GM12878 (cell line): Measurements from ENCODE around the gene PRR22. TPM values are rescaled to one million over a fixed set of nuclear protein-coding genes. Genes with fewer than 3 reads are reported as not detected.

Experiments used
- ATAC-seq: fragments of 200-7000 bp; cut with Tn5 transposase; 3 replicates; pipeline ENCODE4 v1.9.1; 2020; ENCODE audit warnings: mild to moderate bottlenecking, moderate library complexity
- BruUV-seq: library from RNA; stranded (reverse); fragments of 400-500 nt; replicated peaks from 2 replicates; lab custom pipeline; 2021; lab: Mats Ljungman, UMichigan
- CTCF ChIA-PET: fragments of 300-600 bp; sonication (Branson Sonifier 250); formaldehyde crosslinking; extraction: SDS; loops from one replicate; lab custom pipeline; 2021; ENCODE audit warnings: inconsistent platforms; lab: Yijun Ruan, JAX
- POLR2A ChIA-PET: fragments of 350-600 bp; formaldehyde crosslinking; extraction: SDS; loops from one replicate; lab custom pipeline; 2021; ENCODE audit warnings: inconsistent platforms; lab: Charles Lee
- RAD21 ChIA-PET: fragments of 300-600 bp; sonication (Branson Sonifier 250); formaldehyde crosslinking; loops from one replicate; lab custom pipeline; 2023; ENCODE audit warnings: antibody characterized with exemption; ENCODE audit not compliant: unreplicated experiment; lab: Charles Lee
- SMC1A ChIA-PET: fragments of 300-600 bp; sonication (Branson Sonifier 250); formaldehyde crosslinking; loops from one replicate; lab custom pipeline; 2023; ENCODE audit not compliant: unreplicated experiment, uncharacterized antibody; lab: Charles Lee
- DNase-seq: peaks from one replicate; pipeline ENCODE4 v3.0.0-alpha.2; 2011; ENCODE audit warnings: low read depth, low spot score
- FAIRE-seq: peaks from 3 replicates; lab custom pipeline; 2011; peaks lifted over from hg19 to GRCh38; lab: Jason Lieb, UNC
- H2AFZ ChIP-seq: 2 replicates; pipeline ENCODE4 v1.6.0; 2011; ENCODE audit warnings: low read depth, low read length, control low read depth; ENCODE audit not compliant: control insufficient read depth
- H3K27ac ChIP-seq: 2 replicates; pipeline ENCODE4 v1.5.1; 2011; ENCODE audit warnings: control low read depth; ENCODE audit not compliant: control insufficient read depth, insufficient read depth
- H3K27me3 ChIP-seq, 2 experiments: replicated peaks in 1 of 2; 2 replicates each; pipeline versions ENCODE4 v1.6.0 to v1.6.1; 2011; ENCODE audit warnings: low read length in 1 of 2; ENCODE audit not compliant: control insufficient read depth in 2 of 2, insufficient read depth in 2 of 2
- H3K36me3 ChIP-seq, 2 experiments: 2 replicates each; pipeline ENCODE4 v1.5.1; 2011; ENCODE audit warnings: low read length in 1 of 2; ENCODE audit not compliant: control insufficient read depth in 2 of 2, insufficient read depth in 2 of 2
- H3K4me1 ChIP-seq: 2 replicates; pipeline ENCODE4 v1.6.1; 2011; ENCODE audit warnings: mild to moderate bottlenecking, low read length, moderate library complexity, mixed read lengths; ENCODE audit not compliant: control insufficient read depth, insufficient read depth
- H3K4me2 ChIP-seq: 2 replicates; pipeline ENCODE4 v1.6.0; 2011; ENCODE audit warnings: control low read depth; ENCODE audit not compliant: control insufficient read depth, insufficient read depth
- H3K4me3 ChIP-seq: fragments of 200-600 bp; sonication (generic); 2 replicates; pipeline ENCODE4 v1.5.1; 2016
- H3K79me2 ChIP-seq: 2 replicates; pipeline ENCODE4 v1.6.0; 2011; ENCODE audit warnings: low read length; ENCODE audit not compliant: control insufficient read depth, insufficient read depth
- H3K9ac ChIP-seq: 2 replicates; pipeline ENCODE4 v1.8.0; 2011; ENCODE audit warnings: low read length, control low read depth, mixed read lengths; ENCODE audit not compliant: control insufficient read depth, insufficient read depth
- H3K9me3 ChIP-seq: replicated peaks from 3 replicates; pipeline ENCODE4 v1.5.1; 2011; ENCODE audit warnings: mild to moderate bottlenecking, low read length; ENCODE audit not compliant: control insufficient read depth, insufficient read depth
- H4K20me1 ChIP-seq: 2 replicates; pipeline ENCODE4 v1.6.0; 2011; ENCODE audit not compliant: control insufficient read depth, insufficient read depth
- ATF3 ChIP-seq: IDR thresholded peaks from 2 replicates; pipeline ENCODE4 v1.6.1; 2011; ENCODE audit warnings: low read depth, mild to moderate bottlenecking, low read length, moderate library complexity, borderline replicate concordance; ENCODE audit errors: extremely low read depth
- ATF7 ChIP-seq: fragments of 450-650 bp; IDR thresholded peaks from 2 replicates; pipeline ENCODE4 v1.6.1; 2016; ENCODE audit warnings: low read depth, mild to moderate bottlenecking
- BACH1 ChIP-seq: fragments of 450-650 bp; IDR thresholded peaks from 2 replicates; pipeline ENCODE4 v1.6.1; 2017; ENCODE audit warnings: mild to moderate bottlenecking, borderline replicate concordance
- BCL3 ChIP-seq: IDR thresholded peaks from 2 replicates; pipeline ENCODE4 v1.6.1; 2011; ENCODE audit warnings: borderline replicate concordance, low read depth, mild to moderate bottlenecking, moderate library complexity, low read length; ENCODE audit not compliant: insufficient read depth, poor library complexity, severe bottlenecking
- BRCA1 ChIP-seq: IDR thresholded peaks from 2 replicates; pipeline ENCODE4 v1.6.1; 2011; ENCODE audit warnings: low read depth, low read length, improper control_type of control experiment
- DPF2 ChIP-seq: fragments of 450-650 bp; IDR thresholded peaks from 2 replicates; pipeline ENCODE4 v1.6.1; 2017; ENCODE audit warnings: mild to moderate bottlenecking
- E2F4 ChIP-seq: IDR thresholded peaks from 2 replicates; pipeline ENCODE4 v1.6.1; 2012; ENCODE audit warnings: low read depth, low read length, improper control_type of control experiment
- IKZF2 ChIP-seq, 2 experiments: fragments of 450-650 bp; IDR thresholded peaks; 2 replicates each; pipeline ENCODE4 v1.6.1; 2017; ENCODE audit warnings: mild to moderate bottlenecking in 2 of 2, moderate library complexity in 2 of 2
- MEF2A ChIP-seq: IDR thresholded peaks from 2 replicates; pipeline ENCODE4 v1.6.1; 2011; ENCODE audit warnings: low read depth, mild to moderate bottlenecking, low read length, moderate library complexity; ENCODE audit not compliant: insufficient read depth
- PBX3 ChIP-seq: IDR thresholded peaks from 2 replicates; pipeline ENCODE4 v1.6.1; 2011; ENCODE audit warnings: mild to moderate bottlenecking, low read depth, low read length, moderate library complexity; ENCODE audit not compliant: insufficient replicate concordance
- POLR2AphosphoS5 ChIP-seq: IDR thresholded peaks from 2 replicates; pipeline ENCODE4 v1.6.1; 2011; ENCODE audit warnings: mild to moderate bottlenecking, low read length, inconsistent platforms
- POU2F2 ChIP-seq: IDR thresholded peaks from 3 replicates; pipeline ENCODE4 v1.6.1; 2011; ENCODE audit warnings: low read depth, mild to moderate bottlenecking, low read length, borderline replicate concordance
- SIX5 ChIP-seq: IDR thresholded peaks from 2 replicates; pipeline ENCODE4 v1.6.1; 2011; ENCODE audit warnings: mild to moderate bottlenecking, low read depth, low read length, moderate library complexity; ENCODE audit not compliant: severe bottlenecking
- SMARCA5 ChIP-seq: fragments of 450-650 bp; IDR thresholded peaks from 2 replicates; pipeline ENCODE4 v1.6.1; 2017; ENCODE audit warnings: mild to moderate bottlenecking
- SUPT20H ChIP-seq: IDR thresholded peaks from 2 replicates; pipeline ENCODE4 v1.6.1; 2011; ENCODE audit warnings: low read depth, mild to moderate bottlenecking, low read length, moderate library complexity, borderline replicate concordance; ENCODE audit not compliant: control insufficient read depth
- USF2 ChIP-seq: IDR thresholded peaks from 2 replicates; pipeline ENCODE4 v1.6.1; 2011; ENCODE audit warnings: low read depth, low read length, improper control_type of control experiment, borderline replicate concordance
- ZSCAN29 ChIP-seq: fragments of 450-650 bp; IDR thresholded peaks from 2 replicates; pipeline ENCODE4 v1.6.1; 2017; ENCODE audit warnings: mild to moderate bottlenecking, moderate library complexity
- WGBS: methylation state at CpG from one replicate; pipeline ENCODE4 v1.1.6; 2016; ENCODE audit warnings: low lambda C conversion rate; ENCODE audit not compliant: insufficient replicate concordance, insufficient coverage; ENCODE audit errors: missing lambda C conversion rate; 5-methylcytosine and 5-hydroxymethylcytosine counted together
- in situ Hi-C: fragments of 300-500 bp; cut with MboI; formaldehyde crosslinking; loops from 9 replicates; pipeline ENCODE4 v1.14.3; 2018; ENCODE audit warnings: mixed read lengths
- intact Hi-C: fragments of 100-400 bp; cut with micrococcal nuclease; formaldehyde crosslinking; loops from one replicate; pipeline ENCODE4 v1.14.2; 2022; ENCODE audit not compliant: unreplicated experiment
- polyA plus RNA-seq, 11 experiments: library from polyadenylated mRNA; depleted of rRNA in 4 of 11; unstranded in 6 of 11; stranded (reverse) in 5 of 11; fragments of >200 nt; fragmentation: Nextera tagmentation in 4 of 11; fragmentation: Illumina TruSeq in 1 of 11; extraction: Ambion mirVana in 4 of 11; extraction: Trizol in 1 of 11; gene quantifications; 1 replicate in 1 of 11; 2 replicates in 10 of 11; pipeline versions ENCODE4 v1.2.1 to v1.2.3, GENCODE V29; 2011 to 2016; ENCODE audit warnings: inconsistent platforms in 2 of 11, missing spikeins in 2 of 11, low read depth in 1 of 11
- total RNA-seq, 4 experiments: library from RNA; depleted of rRNA in 3 of 4; stranded (reverse); fragments of >200 nt in 3 of 4; fragmentation: Illumina TruSeq in 1 of 4; extraction: Trizol in 1 of 4; gene quantifications; 2 replicates each; pipeline versions ENCODE4 v1.2.1 to v1.2.3, GENCODE V29; 2013 to 2021

Gene PRR22
- total and polyA plus RNA-seq, 10 of the 15 experiments (the other 5 are each of a cell fraction or from before 2014, with no cell fraction given): 0.31 to 4.4 (median 1.3) TPM; not detected in 2

GRCh38 chr19:5809469-5809868 lies 24.9 kb upstream of the PRR22 start:
- Histone ChIP-seq H3K9me3 (no peaks in the 10 kb centered on the region), H4K20me1 (no peaks in the 10 kb centered on the region), H3K9ac (no peak overlapping the region)
- POLR2A ChIA-PET: interaction anchor here (0.7 kb wide), 1 partner anchor 12 kb away, joined by 5 read pairs; no protein-coding TSS in a partner anchor
- TF ChIP-seq BRCA1 (no peak), ZSCAN29 (no peak), SMARCA5 (no peak), ATF7 (no peak), ATF3 (no peak), MEF2A (no peak), E2F4 (no peak), USF2 (no peak), POU2F2 (no peak), POLR2AphosphoS5 (no peak), BCL3 (no peak), SIX5 (no peak), SUPT20H (no peak), PBX3 (no peak), DPF2 (no peak), BACH1 (no peak), IKZF2 (IDR thresholded peaks at IDR 0.05) (no peak)
- TF ChIP-seq, all 136 proteins: peak for 0
- Histone ChIP-seq H3K27me3 (no peaks in the 10 kb centered on the region; a peak in 1 of 4 replicates), H3K27ac (no peak overlapping the region), H3K4me3 (no peak overlapping the region), H3K4me2 (no peak overlapping the region), H3K79me2 (no peaks in the 10 kb centered on the region), H2AFZ (no peak overlapping the region), H3K36me3 (no peaks in the 10 kb centered on the region), H3K4me1 (no peaks in the 10 kb centered on the region)
- FAIRE-seq (no peak), ATAC-seq (no peak), DNase-seq (no peak)
- RAD21 ChIA-PET: no interaction called here
- SMC1A ChIA-PET: no interaction called here
- no TSS peak for BruUV-seq
- intact Hi-C loops (loop anchor here (10.0 kb wide), 1 partner anchor 215 kb away; no protein-coding TSS in a partner anchor), in situ Hi-C loops (loop anchor here (5.0 kb wide), 1 partner anchor 213 kb away; no protein-coding TSS in a partner anchor)
- WGBS: 31% methylated on average over 9 of the region's 10 CpGs
- CTCF ChIA-PET: interaction anchor here (0.7 kb wide), 1 partner anchor 29 kb away, joined by 3 read pairs; no protein-coding TSS in a partner anchor
